CD14-positive monocyte (primary cell): ENCODE measurements around the gene SOAT1. TPM values are rescaled to one million over a fixed set of nuclear protein-coding genes. Genes with fewer than 3 reads are reported as not detected.

Experiments
- DNase-seq, 3 donors: peaks; one replicate each; pipeline ENCODE4 v3.0.0-alpha.2; 2011 to 2022
- H2AFZ ChIP-seq: 2 replicates; pipeline ENCODE4 v1.6.0; 2012; ENCODE audit warnings: mild to moderate bottlenecking, low read depth, low read length, inconsistent platforms; ENCODE audit not compliant: insufficient read depth, poor library complexity, severe bottlenecking
- H3K27ac ChIP-seq, 2 donors: 1 replicate in 1 of 2; 2 replicates in 1 of 2; pipeline ENCODE4 v1.5.1; 2012 to 2013; ENCODE audit warnings: low read length in 2 of 2, control low read depth in 1 of 2, inconsistent platforms in 1 of 2, low read depth in 1 of 2, mild to moderate bottlenecking in 1 of 2
- H3K27me3 ChIP-seq, 2 donors: one replicate each; pipeline versions ENCODE4 v1.6.0 to v1.6.1; 2011 to 2013; ENCODE audit warnings: low read length in 2 of 2; ENCODE audit not compliant: control insufficient read depth in 2 of 2, insufficient read depth in 2 of 2
- H3K36me3 ChIP-seq, 2 donors: replicated peaks in 1 of 2; 1 replicate in 1 of 2; 2 replicates in 1 of 2; pipeline versions ENCODE4 v1.5.1 to v1.6.1; 2012 to 2013; ENCODE audit warnings: low read length in 2 of 2, control low read depth in 1 of 2, inconsistent platforms in 1 of 2, mild to moderate bottlenecking in 1 of 2; ENCODE audit not compliant: insufficient read depth in 2 of 2, control insufficient read depth in 1 of 2
- H3K4me1 ChIP-seq, 2 donors: 1 replicate in 1 of 2; 2 replicates in 1 of 2; pipeline versions ENCODE4 v1.5.1 to v1.6.1; 2012 to 2013; ENCODE audit warnings: low read length in 2 of 2, control low read depth in 1 of 2, inconsistent platforms in 1 of 2, mild to moderate bottlenecking in 1 of 2, moderate library complexity in 1 of 2; ENCODE audit not compliant: insufficient read depth in 2 of 2, control insufficient read depth in 1 of 2
- H3K4me2 ChIP-seq: replicated peaks from 2 replicates; pipeline ENCODE3; 2012; ENCODE audit warnings: low read length, moderate library complexity, mild to moderate bottlenecking; ENCODE audit not compliant: poor library complexity, severe bottlenecking; ENCODE audit errors: extremely low read depth
- H3K4me3 ChIP-seq, 3 experiments: fragments of 200-600 bp in 1 of 3; sonication (generic) in 1 of 3; replicated peaks in 1 of 3; 1 replicate in 2 of 3; 2 replicates in 1 of 3; pipeline ENCODE4 v1.5.1; 2011 to 2013; ENCODE audit warnings: low read length in 3 of 3, mild to moderate bottlenecking in 3 of 3, control low read depth in 2 of 3, low read depth in 2 of 3, inconsistent platforms in 1 of 3, moderate library complexity in 1 of 3
- H3K79me2 ChIP-seq: 2 replicates; pipeline ENCODE4 v1.6.0; 2012; ENCODE audit warnings: mild to moderate bottlenecking, control low read depth, inconsistent platforms, low read length, moderate library complexity; ENCODE audit not compliant: insufficient read depth
- H3K9ac ChIP-seq: 2 replicates; pipeline ENCODE4 v1.6.0; 2017; ENCODE audit warnings: low read length, mild to moderate bottlenecking; ENCODE audit not compliant: insufficient read depth, poor library complexity, severe bottlenecking
- H3K9me3 ChIP-seq, 2 donors: replicated peaks in 1 of 2; 1 replicate in 1 of 2; 2 replicates in 1 of 2; pipeline versions ENCODE4 v1.5.1 to v1.6.1; 2012 to 2013; ENCODE audit warnings: low read length in 2 of 2, control low read depth in 1 of 2; ENCODE audit not compliant: control insufficient read depth in 1 of 2, insufficient read depth in 1 of 2
- H4K20me1 ChIP-seq: 2 replicates; pipeline ENCODE4 v1.6.0; 2012; ENCODE audit warnings: mild to moderate bottlenecking, low read length, control low read depth, moderate library complexity; ENCODE audit not compliant: insufficient read depth
- H3K27ac Mint-ChIP-seq, 7 donors: one replicate each; pipeline ENCODE4 v1.8.0; 2020; ENCODE audit warnings: mild to moderate bottlenecking in 7 of 7, mixed read lengths in 7 of 7, moderate library complexity in 6 of 7, inconsistent platforms in 2 of 7
- H3K27me3 Mint-ChIP-seq, 3 donors: one replicate each; pipeline ENCODE4 v1.8.0; 2021 to 2022; ENCODE audit warnings: low read depth in 3 of 3, mild to moderate bottlenecking in 3 of 3, mixed read lengths in 3 of 3, moderate library complexity in 3 of 3, inconsistent platforms in 1 of 3
- H3K36me3 Mint-ChIP-seq, 2 donors: one replicate each; pipeline ENCODE4 v1.8.0; 2020; ENCODE audit warnings: mixed read lengths in 2 of 2, inconsistent platforms in 1 of 2, mild to moderate bottlenecking in 1 of 2
- H3K4me1 Mint-ChIP-seq: one replicate; pipeline ENCODE4 v1.8.0; 2020; ENCODE audit warnings: mild to moderate bottlenecking, mixed read lengths
- H3K4me3 Mint-ChIP-seq, 2 donors: one replicate each; pipeline ENCODE4 v1.8.0; 2020; ENCODE audit warnings: mild to moderate bottlenecking in 2 of 2, mixed read lengths in 2 of 2, moderate library complexity in 1 of 2
- H3K9me3 Mint-ChIP-seq, 7 donors: one replicate each; pipeline ENCODE4 v1.8.0; 2020 to 2022; ENCODE audit warnings: mixed read lengths in 7 of 7, mild to moderate bottlenecking in 6 of 7, moderate library complexity in 6 of 7, inconsistent platforms in 2 of 7
- WGBS: methylation state at CpG from one replicate; pipeline ENCODE4 v1.1.5; 2013; ENCODE audit warnings: missing lambda C conversion rate; ENCODE audit not compliant: insufficient coverage; 5-methylcytosine and 5-hydroxymethylcytosine counted together
- intact Hi-C, 2 donors: fragments of 100-400 bp; cut with micrococcal nuclease; formaldehyde crosslinking; loops; one replicate each; pipeline versions ENCODE4 v1.15.0 to v1.15.1; 2023
- polyA plus RNA-seq, 3 donors: library from polyadenylated mRNA; depleted of rRNA in 1 of 3; unstranded in 2 of 3; stranded (reverse) in 1 of 3; fragments of 300-500 nt in 2 of 3; fragments of >200 nt in 1 of 3; fragmentation: Illumina TruSeq in 2 of 3; gene quantifications; 1 replicate in 2 of 3; 2 replicates in 1 of 3; pipeline ENCODE4 v1.2.3, GENCODE V29; 2012 to 2021
- TF ChIP-seq, protein P1 (sequence below): fragments of 200-600 bp; IDR thresholded peaks from one replicate; pipeline ENCODE4 v1.8.0; 2022; ENCODE audit warnings: antibody characterized with exemption, mild to moderate bottlenecking

The SOAT1 gene
- polyA plus RNA-seq, 3 donors, result 15.8 to 158 (median 105) TPM

DNA sequence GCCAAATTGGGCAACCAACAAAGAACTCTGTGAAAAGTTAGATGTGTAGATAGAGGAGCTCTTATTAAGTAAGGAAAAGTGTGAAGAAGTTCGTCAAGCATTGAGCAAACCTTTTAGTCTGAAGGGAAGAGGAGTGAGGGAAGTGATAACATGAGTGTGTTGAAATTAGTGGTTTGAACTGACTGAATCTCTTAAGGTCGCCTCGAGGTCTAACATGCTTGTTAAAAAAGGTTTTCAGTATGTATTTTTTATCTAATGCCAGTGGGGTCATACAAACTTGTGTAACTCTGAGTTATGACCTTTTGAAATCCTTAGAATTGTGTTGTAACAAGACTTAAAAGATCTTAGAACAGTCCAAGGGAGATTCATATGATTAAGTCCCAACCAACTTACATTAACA lies 34.1 kb downstream of the SOAT1 start:
- H3K27me3 ChIP-seq, result no peaks in the 10 kb centered on the region
- TF ChIP-seq, protein P1, sequence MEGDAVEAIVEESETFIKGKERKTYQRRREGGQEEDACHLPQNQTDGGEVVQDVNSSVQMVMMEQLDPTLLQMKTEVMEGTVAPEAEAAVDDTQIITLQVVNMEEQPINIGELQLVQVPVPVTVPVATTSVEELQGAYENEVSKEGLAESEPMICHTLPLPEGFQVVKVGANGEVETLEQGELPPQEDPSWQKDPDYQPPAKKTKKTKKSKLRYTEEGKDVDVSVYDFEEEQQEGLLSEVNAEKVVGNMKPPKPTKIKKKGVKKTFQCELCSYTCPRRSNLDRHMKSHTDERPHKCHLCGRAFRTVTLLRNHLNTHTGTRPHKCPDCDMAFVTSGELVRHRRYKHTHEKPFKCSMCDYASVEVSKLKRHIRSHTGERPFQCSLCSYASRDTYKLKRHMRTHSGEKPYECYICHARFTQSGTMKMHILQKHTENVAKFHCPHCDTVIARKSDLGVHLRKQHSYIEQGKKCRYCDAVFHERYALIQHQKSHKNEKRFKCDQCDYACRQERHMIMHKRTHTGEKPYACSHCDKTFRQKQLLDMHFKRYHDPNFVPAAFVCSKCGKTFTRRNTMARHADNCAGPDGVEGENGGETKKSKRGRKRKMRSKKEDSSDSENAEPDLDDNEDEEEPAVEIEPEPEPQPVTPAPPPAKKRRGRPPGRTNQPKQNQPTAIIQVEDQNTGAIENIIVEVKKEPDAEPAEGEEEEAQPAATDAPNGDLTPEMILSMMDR, result no peak
- peak overlapping the region; percentile 51 to 82 for H3K27ac ChIP-seq
- Mint-ChIP-seq H3K9me3 (peaks cover 0 to 5% (median 0%) of the 10 kb centered on the region in 7 donors), H3K27ac (peak overlapping the region; percentile 92 to 95 (median 93)), H3K4me3 (peak overlapping the region in 1 of 2 donors; percentile 33), H3K4me1 (peaks cover 71% of the 10 kb centered on the region), H3K36me3 (peaks cover 48 to 56% of the 10 kb centered on the region in 2 donors), H3K27me3 (no peaks in the 10 kb centered on the region)
- H3K9ac ChIP-seq, result no peak overlapping the region
- WGBS, result 0% methylated on average over 1 of the region's 3 CpGs
- no peak overlapping the region for H2AFZ ChIP-seq
- peak overlapping the region in 1 of 3 experiments; percentile 64 for H3K4me3 ChIP-seq
- peaks cover 11 to 35% of the 10 kb centered on the region in 2 donors for H3K36me3 ChIP-seq
- H4K20me1 ChIP-seq, result peaks cover 7% of the 10 kb centered on the region
- peak; percentile 85 to 95 (median 89) for DNase-seq
- H3K4me2 ChIP-seq, result peak overlapping the region; percentile 55
- intact Hi-C loops, result loop anchor here in 1 of 2 donors (2.0 to 5.0 kb wide), 2 partner anchors 17 to 40 kb away; partner anchors contain the start of gene AXDND1
- H3K79me2 ChIP-seq, result peaks cover 88% of the 10 kb centered on the region
- no peaks in the 10 kb centered on the region for H3K9me3 ChIP-seq
- H3K4me1 ChIP-seq, result peaks cover 57 to 61% of the 10 kb centered on the region in 2 donors

DNA sequence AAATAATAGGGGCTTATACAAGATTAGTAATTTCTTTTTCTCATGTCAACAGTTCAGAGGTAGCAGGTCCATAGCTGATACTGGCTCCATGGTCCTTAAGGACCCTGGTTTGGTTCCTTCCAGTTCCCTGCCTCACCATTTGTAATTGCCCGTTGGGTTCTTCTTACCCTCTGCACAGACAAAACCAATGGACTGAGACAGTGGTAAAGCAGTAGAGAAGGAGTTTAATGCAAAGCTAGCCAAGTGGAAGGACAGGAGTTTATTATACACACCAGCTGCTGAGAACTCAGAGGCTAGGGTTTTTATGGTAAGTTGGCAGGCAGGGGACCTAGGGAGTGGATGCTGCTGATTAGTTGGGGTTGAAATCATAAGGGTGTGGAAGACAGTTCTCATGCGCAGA lies 36.3 kb downstream of the SOAT1 start:
- 100% methylated on average over 1 of the region's 2 CpGs for WGBS
- Histone ChIP-seq H3K4me1 (peaks cover 56 to 57% of the 10 kb centered on the region in 2 donors), H3K9ac (no peak overlapping the region), H3K4me2 (no peak overlapping the region), H3K27ac (peak overlapping the region in 1 of 2 donors; percentile 57), H3K4me3 (no peak overlapping the region), H3K27me3 (no peaks in the 10 kb centered on the region), H3K79me2 (peaks cover 87% of the 10 kb centered on the region), H4K20me1 (peaks cover 17% of the 10 kb centered on the region), H3K36me3 (peaks cover 2 to 27% of the 10 kb centered on the region in 2 donors), H3K9me3 (no peaks in the 10 kb centered on the region), H2AFZ (no peak overlapping the region)
- Mint-ChIP-seq H3K4me3 (no peak overlapping the region), H3K27me3 (no peaks in the 10 kb centered on the region), H3K9me3 (peaks cover 0 to 5% (median 0%) of the 10 kb centered on the region in 7 donors), H3K4me1 (peaks cover 68% of the 10 kb centered on the region), H3K27ac (peak overlapping the region; percentile 47 to 95 (median 92)), H3K36me3 (peaks cover 47 to 53% of the 10 kb centered on the region in 2 donors)
- TF ChIP-seq, protein P1, result no peak
- intact Hi-C loops, result loop anchor here in 1 of 2 donors (5.0 kb wide), 2 partner anchors 33 to 37 kb away; partner anchors contain the start of gene AXDND1
- no peak for DNase-seq
